GM20000 (cell line): ENCODE data around the gene CCER1.

ENCODE experiments used
- DNase-seq: peaks from one replicate; pipeline ENCODE4 v3.0.0; 2012; ENCODE audit warnings: low spot score
- CTCF ChIP-seq: IDR thresholded peaks from 2 replicates; pipeline ENCODE4 v1.5.1; 2012; ENCODE audit warnings: mild to moderate bottlenecking, control low read depth; ENCODE audit errors: extremely low read depth, missing control alignments

The CCER1 gene

GRCh38 chr12:90924406-90924805 lies 30.6 kb downstream of the CCER1 start:
- no peak for TF ChIP-seq CTCF
- no peak for DNase-seq

DNA sequence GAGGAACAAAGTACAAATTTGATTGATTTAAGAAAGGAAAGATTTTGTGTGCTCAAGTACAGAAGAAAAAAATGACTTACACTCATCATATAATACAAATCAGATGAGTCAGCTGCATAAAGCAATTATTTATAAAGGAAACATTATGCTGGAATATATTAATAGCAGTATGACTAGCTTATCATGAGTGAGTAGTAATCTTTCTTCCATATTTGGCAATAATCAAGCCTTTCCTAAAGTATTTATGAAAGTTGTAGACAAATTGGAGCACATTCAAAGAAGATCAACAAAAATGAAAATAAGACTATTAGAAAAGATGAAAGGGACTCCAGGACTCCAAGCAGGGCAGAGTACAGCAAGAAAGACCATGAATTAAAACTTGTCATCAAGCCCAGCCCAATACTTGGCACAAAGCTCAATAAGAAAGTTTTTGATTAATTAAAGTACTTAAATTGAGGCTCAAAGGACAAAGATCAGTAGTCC lies 32.8 kb downstream of the CCER1 start:
- no peak for TF ChIP-seq CTCF
- DNase-seq = no peak

DNA sequence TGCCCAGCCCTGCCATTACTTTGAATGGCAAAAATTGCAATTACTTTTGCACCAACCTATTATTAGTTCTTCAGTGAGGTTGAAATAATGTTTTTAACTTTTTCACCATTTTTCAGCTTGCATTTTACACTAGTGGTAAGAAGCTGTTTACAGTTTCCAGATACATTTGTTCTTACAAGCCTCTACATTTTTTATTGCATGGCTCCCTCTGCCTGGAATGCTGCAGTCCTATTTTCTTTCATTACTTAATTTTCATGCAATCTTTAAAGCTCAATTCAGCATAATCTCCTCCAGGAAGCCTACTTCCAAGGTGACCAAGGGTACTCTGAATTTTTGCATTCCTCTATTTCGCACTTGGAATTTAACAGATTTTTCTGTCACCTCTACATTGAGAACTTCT lies 33.4 kb downstream of the CCER1 start:
- DNase-seq = no peak
- no peak for TF ChIP-seq CTCF

GRCh38 chr12:90920222-90920621 lies 34.8 kb downstream of the CCER1 start:
- no peak for TF ChIP-seq CTCF
- no peak for DNase-seq

GRCh38 chr12:90917431-90917830 lies 37.5 kb downstream of the CCER1 start:
- no peak for DNase-seq
- TF ChIP-seq CTCF = no peak

DNA sequence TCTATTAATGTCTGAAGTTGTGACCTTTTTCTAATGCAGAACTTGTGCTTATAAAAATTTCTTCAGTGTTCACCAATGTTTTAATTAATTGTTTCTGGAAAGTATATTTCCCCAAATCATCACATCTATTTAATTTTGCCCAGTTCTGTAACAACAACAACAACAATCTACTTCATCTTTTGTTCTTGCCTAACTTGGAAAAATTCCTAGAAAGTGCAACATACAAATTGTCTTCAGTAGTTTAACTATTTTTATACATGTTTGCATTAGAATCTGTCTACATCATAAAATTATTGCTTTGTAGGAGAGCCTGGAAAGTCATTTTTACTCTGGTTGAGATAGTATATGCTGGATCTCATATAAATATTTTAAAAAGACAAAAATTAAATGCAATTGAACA lies 38.5 kb downstream of the CCER1 start:
- DNase-seq = no peak
- TF ChIP-seq CTCF = no peak

DNA sequence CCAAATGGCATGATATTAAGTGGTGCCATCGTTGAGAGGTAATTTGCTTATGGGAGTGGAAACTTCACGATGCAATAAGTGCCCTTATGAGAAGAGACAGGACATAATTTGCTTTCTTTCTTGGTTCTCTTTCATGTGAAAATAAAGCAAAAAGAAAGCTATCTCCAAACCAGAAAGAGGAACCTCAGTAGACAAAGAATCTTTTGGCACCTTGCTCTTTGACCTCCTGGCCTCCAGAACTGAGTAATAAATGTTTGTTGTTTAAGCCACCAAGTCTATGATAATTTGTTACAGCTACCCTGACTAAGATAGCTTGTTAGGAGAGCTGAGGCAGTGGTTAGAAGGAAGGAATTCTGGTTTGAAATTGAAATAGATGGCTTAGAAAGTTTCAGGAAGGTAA lies 39.6 kb downstream of the CCER1 start:
- no peak for TF ChIP-seq CTCF
- no peak for DNase-seq

- no peak for TF ChIP-seq CTCF
- DNase-seq = no peak
Measured at GRCh38 chr12:90910958-90911357, 44.0 kb downstream of the CCER1 start.
